Liver (tissue), 9 donors: Measurements from ENCODE around the gene POLE3. TPM values are rescaled to one million over a fixed set of nuclear protein-coding genes. Genes with fewer than 3 reads are reported as not detected.

Source experiments
- DNase-seq: peaks from one replicate; pipeline ENCODE4 v3.0.0-alpha.2; 2017; ENCODE audit warnings: low spot score
- H3K27ac ChIP-seq, 2 donors: one replicate each; pipeline ENCODE4 v1.7.0; 2013; ENCODE audit warnings: inconsistent platforms in 2 of 2, low read length in 2 of 2, control low read depth in 1 of 2, low read depth in 1 of 2, mild to moderate bottlenecking in 1 of 2
- H3K27me3 ChIP-seq, 4 donors: one replicate each; pipeline versions ENCODE4 v1.6.1 to v1.7.0; 2013; ENCODE audit warnings: low read length in 3 of 4, inconsistent platforms in 1 of 4, mild to moderate bottlenecking in 1 of 4, moderate library complexity in 1 of 4; ENCODE audit not compliant: control insufficient read depth in 4 of 4, insufficient read depth in 4 of 4
- H3K36me3 ChIP-seq, 4 donors: one replicate each; pipeline versions ENCODE4 v1.6.1 to v1.7.0; 2013; ENCODE audit warnings: low read length in 3 of 4, mild to moderate bottlenecking in 3 of 4, low read depth in 1 of 4, moderate library complexity in 1 of 4; ENCODE audit not compliant: control insufficient read depth in 4 of 4, insufficient read depth in 3 of 4
- H3K4me1 ChIP-seq, 4 donors: one replicate each; pipeline versions ENCODE4 v1.6.1 to v1.7.0; 2013; ENCODE audit warnings: low read length in 3 of 4, mild to moderate bottlenecking in 3 of 4, moderate library complexity in 1 of 4; ENCODE audit not compliant: control insufficient read depth in 4 of 4, insufficient read depth in 4 of 4
- H3K4me3 ChIP-seq, 3 donors: one replicate each; pipeline versions ENCODE4 v1.6.1 to v1.7.0; 2013; ENCODE audit warnings: low read length in 3 of 3, control low read depth in 1 of 3, low read depth in 1 of 3, mild to moderate bottlenecking in 1 of 3
- H3K9ac ChIP-seq, 2 donors: one replicate each; pipeline ENCODE4 v1.7.0; 2013; ENCODE audit warnings: low read length in 2 of 2, mild to moderate bottlenecking in 2 of 2, moderate library complexity in 2 of 2, control low read depth in 1 of 2, low read depth in 1 of 2
- H3K9me3 ChIP-seq, 4 donors: one replicate each; pipeline versions ENCODE4 v1.6.1 to v1.7.0; 2013; ENCODE audit warnings: low read length in 3 of 4; ENCODE audit not compliant: control insufficient read depth in 4 of 4
- ATF3 ChIP-seq: IDR thresholded peaks from 2 replicates; pipeline ENCODE4 v1.6.1; 2016; ENCODE audit warnings: antibody characterized with exemption
- CTCF ChIP-seq: fragments of 150-350 bp; IDR thresholded peaks from 2 replicates; pipeline ENCODE4 v1.5.1; 2017; ENCODE audit warnings: improper control_type of control experiment, low read depth, low read length; ENCODE audit not compliant: missing input control
- EGR1 ChIP-seq, 2 donors: IDR thresholded peaks; 2 replicates each; pipeline ENCODE4 v1.6.1; 2016 to 2018; ENCODE audit warnings: antibody characterized with exemption in 2 of 2, low read depth in 2 of 2
- FOXA1 ChIP-seq: IDR thresholded peaks from 2 replicates; pipeline ENCODE4 v1.6.1; 2016; ENCODE audit warnings: antibody characterized with exemption
- FOXA2 ChIP-seq: IDR thresholded peaks from 2 replicates; pipeline ENCODE4 v1.6.1; 2016; ENCODE audit warnings: antibody characterized with exemption
- GABPA ChIP-seq, 2 donors: IDR thresholded peaks in 1 of 2; conservative IDR thresholded peaks in 1 of 2; 2 replicates each; pipeline ENCODE4 v1.6.1; 2016; ENCODE audit warnings: antibody characterized with exemption in 2 of 2, mild to moderate bottlenecking in 1 of 2, moderate library complexity in 1 of 2
- HNF4A ChIP-seq, 2 donors: conservative IDR thresholded peaks; 2 replicates each; pipeline ENCODE4 v1.6.1; 2016; ENCODE audit warnings: antibody characterized with exemption in 2 of 2, mild to moderate bottlenecking in 2 of 2
- HNF4G ChIP-seq: IDR thresholded peaks from 2 replicates; pipeline ENCODE4 v1.6.1; 2016; ENCODE audit warnings: antibody characterized with exemption
- JUND ChIP-seq, 2 donors: IDR thresholded peaks; 2 replicates each; pipeline ENCODE4 v1.6.1; 2016; ENCODE audit warnings: antibody characterized with exemption in 2 of 2
- MAX ChIP-seq: IDR thresholded peaks from 2 replicates; pipeline ENCODE4 v1.6.1; 2016; ENCODE audit warnings: antibody characterized with exemption
- NR2F2 ChIP-seq: IDR thresholded peaks from 2 replicates; pipeline ENCODE4 v1.6.1; 2016; ENCODE audit warnings: antibody characterized with exemption
- RAD21 ChIP-seq, 2 donors: IDR thresholded peaks; 2 replicates each; pipeline ENCODE4 v1.6.1; 2016; ENCODE audit warnings: antibody characterized with exemption in 2 of 2, mild to moderate bottlenecking in 2 of 2
- REST ChIP-seq: IDR thresholded peaks from 2 replicates; pipeline ENCODE4 v1.6.1; 2016; ENCODE audit warnings: antibody characterized with exemption, mild to moderate bottlenecking
- RXRA ChIP-seq, 2 donors: IDR thresholded peaks; 2 replicates each; pipeline ENCODE4 v1.6.1; 2017 to 2018; ENCODE audit warnings: antibody characterized with exemption in 2 of 2, mild to moderate bottlenecking in 1 of 2
- SP1 ChIP-seq: IDR thresholded peaks from 2 replicates; pipeline ENCODE4 v1.6.1; 2018; ENCODE audit warnings: antibody characterized with exemption, mild to moderate bottlenecking
- TAF1 ChIP-seq: conservative IDR thresholded peaks from 2 replicates; pipeline ENCODE4 v1.6.1; 2016; ENCODE audit warnings: antibody characterized with exemption, mild to moderate bottlenecking
- YY1 ChIP-seq: IDR thresholded peaks from 2 replicates; pipeline ENCODE4 v1.6.1; 2016; ENCODE audit warnings: antibody characterized with exemption, mild to moderate bottlenecking
- ZBTB33 ChIP-seq: IDR thresholded peaks from 2 replicates; pipeline ENCODE4 v1.6.1; 2016; ENCODE audit warnings: antibody characterized with exemption
- WGBS: extraction: QIAGEN DNeasy Blood & Tissue Kit; methylation state at CpG from one replicate; pipeline ENCODE4 v1.1.7; 2013; 5-methylcytosine and 5-hydroxymethylcytosine counted together
- polyA plus RNA-seq, 2 donors: library from polyadenylated mRNA; stranded (reverse) in 1 of 2; unstranded in 1 of 2; fragments of 200-250 nt in 1 of 2; fragments of >200 nt in 1 of 2; fragmentation: Nextera tagmentation in 1 of 2; extraction: Ambion mirVana in 1 of 2; gene quantifications; one replicate each; pipeline versions ENCODE4 v1.2.1 to v1.2.3, GENCODE V29; 2013 to 2015
- total RNA-seq, 2 donors: library from RNA; depleted of rRNA; stranded (reverse); fragments of >200 nt; gene quantifications; one replicate each; pipeline ENCODE4 v1.2.3, GENCODE V29; 2014
- donor health status: healthy.
- donor health status: healthy.
- donor health status: healthy.
- donor health status: healthy.
- donor health status: healthy.

The POLE3 gene
- total and polyA plus RNA-seq, 4 donors = 15.7 to 27.5 (median 22.8) TPM

- no peak overlapping the region for H3K4me3 ChIP-seq
- WGBS = 29% methylated on average over 9 of the region's 9 CpGs
- peak overlapping the region in 1 of 2 donors; percentile 10 for H3K9ac ChIP-seq
- DNase-seq = no peak
- no peaks in the 10 kb centered on the region for H3K9me3 ChIP-seq
- H3K27me3 ChIP-seq = no peaks in the 10 kb centered on the region
- peaks cover 24 to 62% (median 53%) of the 10 kb centered on the region in 4 donors for H3K4me1 ChIP-seq
- H3K36me3 ChIP-seq = peaks cover 8 to 28% (median 18%) of the 10 kb centered on the region in 4 donors
- TF ChIP-seq FOXA2 = peak; percentile 35
- peak; percentile 93 to 95 for TF ChIP-seq RXRA (IDR thresholded peaks at IDR 0.05)
- no peak for TF ChIP-seq ATF3
- TF ChIP-seq EGR1 (IDR thresholded peaks at IDR 0.05; ENCODE audit: low read depth in 2 of 2) = no peak
- TF ChIP-seq HNF4A (conservative IDR thresholded peaks at IDR 0.05) = peak; percentile 83 to 91
- TF ChIP-seq YY1 = peak; percentile 62
- TF ChIP-seq GABPA (IDR thresholded peaks at IDR 0.05 in 1 of 2, conservative IDR thresholded peaks at IDR 0.05 in 1 of 2) = peak in 1 of 2 donors; percentile 27
- TF ChIP-seq ZBTB33 = no peak
- peak; percentile 87 for TF ChIP-seq SP1
- TF ChIP-seq FOXA1 = no peak
- TF ChIP-seq JUND (IDR thresholded peaks at IDR 0.05) = peak; percentile 73 to 81
- peak; percentile 89 for TF ChIP-seq NR2F2
- peak; percentile 69 for TF ChIP-seq HNF4G
- peak; percentile 26 for TF ChIP-seq TAF1
- TF ChIP-seq CTCF = no peak
- peak; percentile 57 for TF ChIP-seq MAX
- TF ChIP-seq RAD21 (IDR thresholded peaks at IDR 0.05) = peak; percentile 31 to 39
- peak; percentile 49 for TF ChIP-seq REST
- H3K27ac ChIP-seq = peak overlapping the region; percentile 58 to 61
These were observed 22.8 kb downstream of the POLE3 start for GRCh38 chr9:113387560-113388230.
